ENCODE results near the gene CTNNAL1.

DNA sequence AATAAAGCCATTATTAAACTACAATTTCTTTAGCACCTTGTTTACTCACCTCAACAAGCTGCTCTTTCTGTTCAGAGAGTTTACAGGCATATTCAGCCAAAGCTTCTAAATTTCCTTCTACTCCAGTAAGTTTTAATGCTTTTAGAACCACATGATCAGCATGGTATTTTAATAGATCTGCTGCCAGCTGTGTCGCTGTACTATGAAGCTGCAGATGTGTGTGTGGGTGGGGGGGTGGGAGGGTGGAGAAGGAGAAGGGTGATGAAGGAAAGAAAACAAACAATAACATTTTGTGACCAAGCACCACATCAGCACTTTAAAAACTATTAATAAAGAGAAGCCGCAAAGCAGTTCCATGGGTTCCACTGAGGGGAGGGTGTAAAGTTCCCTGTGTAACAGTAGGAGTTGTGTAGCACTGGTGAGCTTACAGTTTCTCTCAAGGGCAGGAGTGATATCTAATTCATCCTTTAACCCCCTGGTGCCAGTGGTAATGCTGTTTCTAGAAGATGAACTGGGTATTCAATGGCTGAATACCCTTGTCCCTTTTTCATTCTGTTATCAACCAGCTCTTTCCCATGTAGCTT lies 40.6 kb downstream of the CTNNAL1 start:
- TF ChIP-seq, protein P1, sequence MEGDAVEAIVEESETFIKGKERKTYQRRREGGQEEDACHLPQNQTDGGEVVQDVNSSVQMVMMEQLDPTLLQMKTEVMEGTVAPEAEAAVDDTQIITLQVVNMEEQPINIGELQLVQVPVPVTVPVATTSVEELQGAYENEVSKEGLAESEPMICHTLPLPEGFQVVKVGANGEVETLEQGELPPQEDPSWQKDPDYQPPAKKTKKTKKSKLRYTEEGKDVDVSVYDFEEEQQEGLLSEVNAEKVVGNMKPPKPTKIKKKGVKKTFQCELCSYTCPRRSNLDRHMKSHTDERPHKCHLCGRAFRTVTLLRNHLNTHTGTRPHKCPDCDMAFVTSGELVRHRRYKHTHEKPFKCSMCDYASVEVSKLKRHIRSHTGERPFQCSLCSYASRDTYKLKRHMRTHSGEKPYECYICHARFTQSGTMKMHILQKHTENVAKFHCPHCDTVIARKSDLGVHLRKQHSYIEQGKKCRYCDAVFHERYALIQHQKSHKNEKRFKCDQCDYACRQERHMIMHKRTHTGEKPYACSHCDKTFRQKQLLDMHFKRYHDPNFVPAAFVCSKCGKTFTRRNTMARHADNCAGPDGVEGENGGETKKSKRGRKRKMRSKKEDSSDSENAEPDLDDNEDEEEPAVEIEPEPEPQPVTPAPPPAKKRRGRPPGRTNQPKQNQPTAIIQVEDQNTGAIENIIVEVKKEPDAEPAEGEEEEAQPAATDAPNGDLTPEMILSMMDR (IDR thresholded peaks at IDR 0.05) = no peak
- no peak for TF ChIP-seq POLR2A (IDR thresholded peaks at IDR 0.05)
